Uterus (tissue), 4 donors: Measurements from ENCODE around the gene PACRG. TPM values are rescaled to one million over a fixed set of nuclear protein-coding genes. Genes with fewer than 3 reads are reported as not detected.

ENCODE experiments used
- DNase-seq, 2 donors: peaks; one replicate each; pipeline ENCODE4 v3.0.0-alpha.2; 2019 to 2020
- H3K27ac ChIP-seq, 2 donors: fragments of 200-600 bp; sonication (generic); 1 replicate in 1 of 2; 2 replicates in 1 of 2; pipeline ENCODE4 v1.5.1; 2016 to 2018
- H3K27me3 ChIP-seq, 2 donors: fragments of 200-600 bp; sonication (generic); one replicate each; pipeline ENCODE4 v1.5.1; 2018 to 2019; ENCODE audit warnings: control low read depth in 1 of 2
- H3K36me3 ChIP-seq, 2 donors: fragments of 200-600 bp; sonication (generic); one replicate each; pipeline ENCODE4 v1.5.1; 2019; ENCODE audit warnings: control low read depth in 1 of 2
- H3K4me1 ChIP-seq, 2 donors: fragments of 200-600 bp; sonication (generic); one replicate each; pipeline ENCODE4 v1.5.1; 2018 to 2019; ENCODE audit warnings: control low read depth in 1 of 2
- H3K4me3 ChIP-seq, 2 donors: fragments of 200-600 bp; sonication (generic); 1 replicate in 1 of 2; 2 replicates in 1 of 2; pipeline ENCODE4 v1.5.1; 2018 to 2019; ENCODE audit warnings: mild to moderate bottlenecking in 1 of 2
- H3K9me3 ChIP-seq, 2 donors: fragments of 200-600 bp; sonication (generic); one replicate each; pipeline ENCODE4 v1.5.1; 2019; ENCODE audit warnings: control low read depth in 1 of 2
- CTCF ChIP-seq, 4 experiments: fragments of 200-600 bp in 2 of 4; fragments of 450-650 bp in 2 of 4; sonication (generic) in 2 of 4; IDR thresholded peaks; one replicate each; pipeline ENCODE4 v1.5.1; 2016 to 2019; ENCODE audit warnings: antibody characterized with exemption in 4 of 4, mild to moderate bottlenecking in 2 of 4, moderate library complexity in 1 of 4
- POLR2A ChIP-seq, 2 donors: fragments of 450-650 bp; IDR thresholded peaks; one replicate each; pipeline ENCODE4 v1.6.1; 2016; ENCODE audit warnings: antibody characterized with exemption in 2 of 2, mild to moderate bottlenecking in 1 of 2, moderate library complexity in 1 of 2
- intact Hi-C: fragments of 100-400 bp; cut with DNase I; formaldehyde crosslinking; loops from one replicate; pipeline ENCODE4 v1.15.1; 2023; ENCODE audit warnings: low total_unique reads
- total RNA-seq, 4 donors: library from RNA; depleted of rRNA in 3 of 4; stranded (reverse); fragments of >200 nt in 3 of 4; gene quantifications; one replicate each; pipeline versions ENCODE4 v1.1.0 to v1.2.4, GENCODE V29; 2014 to 2023
- donor health status: DM: yes; HTN: yes; CAD: no.

PACRG gene
- total RNA-seq, 4 donors from 2014 or later: 4.6 to 12.3 (median 7.5) TPM

GRCh38 chr6:163209005-163209404 lies 481.2 kb downstream of the PACRG start:
- Histone ChIP-seq H3K9me3 (peaks cover 0 to 10% of the 10 kb centered on the region in 2 donors), H3K27me3 (no peaks in the 10 kb centered on the region), H3K4me1 (no peaks in the 10 kb centered on the region), H3K36me3 (no peaks in the 10 kb centered on the region), H3K27ac (no peak overlapping the region), H3K4me3 (no peak overlapping the region)
- TF ChIP-seq CTCF (IDR thresholded peaks at IDR 0.05) (no peak), POLR2A (IDR thresholded peaks at IDR 0.05) (no peak)
- DNase-seq: no peak
- intact Hi-C loops: no loop called here

GRCh38 chr6:163212123-163212522 lies 484.3 kb downstream of the PACRG start:
- TF ChIP-seq CTCF (IDR thresholded peaks at IDR 0.05) (no peak), POLR2A (IDR thresholded peaks at IDR 0.05) (no peak)
- no peak for DNase-seq
- intact Hi-C loops: no loop called here
- H3K27me3 ChIP-seq: no peaks in the 10 kb centered on the region
- H3K36me3 ChIP-seq: no peaks in the 10 kb centered on the region
- no peaks in the 10 kb centered on the region for H3K4me1 ChIP-seq
- H3K27ac ChIP-seq: no peak overlapping the region
- peaks cover 0 to 10% of the 10 kb centered on the region in 2 donors for H3K9me3 ChIP-seq
- no peak overlapping the region for H3K4me3 ChIP-seq

- Histone ChIP-seq H3K9me3 (peaks cover 0 to 10% of the 10 kb centered on the region in 2 donors), H3K36me3 (no peaks in the 10 kb centered on the region), H3K4me3 (no peak overlapping the region), H3K27me3 (no peaks in the 10 kb centered on the region), H3K4me1 (no peaks in the 10 kb centered on the region), H3K27ac (no peak overlapping the region)
- TF ChIP-seq POLR2A (IDR thresholded peaks at IDR 0.05) (no peak), CTCF (IDR thresholded peaks at IDR 0.05) (no peak)
- intact Hi-C loops: no loop called here
- no peak for DNase-seq
Measured at GRCh38 chr6:163214259-163214658, 486.5 kb downstream of the PACRG start.

GRCh38 chr6:163218361-163218894 lies 490.7 kb downstream of the PACRG start:
- H3K4me3 ChIP-seq: no peak overlapping the region
- no peaks in the 10 kb centered on the region for H3K9me3 ChIP-seq
- DNase-seq: no peak
- H3K27me3 ChIP-seq: no peaks in the 10 kb centered on the region
- no peak for TF ChIP-seq POLR2A (IDR thresholded peaks at IDR 0.05)
- H3K36me3 ChIP-seq: no peaks in the 10 kb centered on the region
- intact Hi-C loops: no loop called here
- no peak overlapping the region for H3K27ac ChIP-seq
- no peaks in the 10 kb centered on the region for H3K4me1 ChIP-seq

- H3K4me1 ChIP-seq: no peaks in the 10 kb centered on the region
- DNase-seq: no peak
- TF ChIP-seq CTCF (IDR thresholded peaks at IDR 0.05): no peak
- TF ChIP-seq POLR2A (IDR thresholded peaks at IDR 0.05): no peak
- no peaks in the 10 kb centered on the region for H3K36me3 ChIP-seq
- intact Hi-C loops: no loop called here
- no peak overlapping the region for H3K27ac ChIP-seq
- no peaks in the 10 kb centered on the region for H3K9me3 ChIP-seq
- H3K27me3 ChIP-seq: no peaks in the 10 kb centered on the region
- H3K4me3 ChIP-seq: no peak overlapping the region
Measured at GRCh38 chr6:163226181-163226835, 498.5 kb downstream of the PACRG start.
